ENCODE measurements around the gene HAND1.

The HAND1 gene

DNA sequence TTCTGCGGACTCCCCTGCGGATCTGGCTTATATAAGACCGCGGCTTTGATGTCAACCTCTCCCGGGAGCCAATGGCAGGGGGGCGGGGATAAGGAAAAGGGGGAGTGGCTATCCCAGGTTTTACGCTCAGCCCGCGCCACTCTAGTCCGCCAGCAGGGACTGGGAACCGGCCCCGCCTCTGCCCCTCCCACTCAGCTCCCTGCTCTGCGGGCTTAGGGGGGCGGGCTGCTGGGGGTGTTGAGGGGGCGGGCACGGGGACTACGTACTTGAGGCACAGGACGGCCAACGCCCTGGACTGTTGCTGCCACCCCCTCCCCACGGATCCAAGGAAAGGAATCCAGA, at the start of gene HAND1:
TSS of gene HAND1 (minus strand) at position 4 of the 342 bp plus-strand sequence. CDS start 219 bp downstream, outside the sequence.
- H3K4me3 ChIP-seq (replicated peaks in 1 of 2; ENCODE audit: low read depth in 2 of 2, low read length in 2 of 2), result peak within 1 kb of the TSS in 1 of 2 donors; percentile 36
- DNase-seq (ENCODE audit: low read depth in 2 of 2), result peak in 1 of 2 donors; percentile 37
- TF ChIP-seq, protein P1, sequence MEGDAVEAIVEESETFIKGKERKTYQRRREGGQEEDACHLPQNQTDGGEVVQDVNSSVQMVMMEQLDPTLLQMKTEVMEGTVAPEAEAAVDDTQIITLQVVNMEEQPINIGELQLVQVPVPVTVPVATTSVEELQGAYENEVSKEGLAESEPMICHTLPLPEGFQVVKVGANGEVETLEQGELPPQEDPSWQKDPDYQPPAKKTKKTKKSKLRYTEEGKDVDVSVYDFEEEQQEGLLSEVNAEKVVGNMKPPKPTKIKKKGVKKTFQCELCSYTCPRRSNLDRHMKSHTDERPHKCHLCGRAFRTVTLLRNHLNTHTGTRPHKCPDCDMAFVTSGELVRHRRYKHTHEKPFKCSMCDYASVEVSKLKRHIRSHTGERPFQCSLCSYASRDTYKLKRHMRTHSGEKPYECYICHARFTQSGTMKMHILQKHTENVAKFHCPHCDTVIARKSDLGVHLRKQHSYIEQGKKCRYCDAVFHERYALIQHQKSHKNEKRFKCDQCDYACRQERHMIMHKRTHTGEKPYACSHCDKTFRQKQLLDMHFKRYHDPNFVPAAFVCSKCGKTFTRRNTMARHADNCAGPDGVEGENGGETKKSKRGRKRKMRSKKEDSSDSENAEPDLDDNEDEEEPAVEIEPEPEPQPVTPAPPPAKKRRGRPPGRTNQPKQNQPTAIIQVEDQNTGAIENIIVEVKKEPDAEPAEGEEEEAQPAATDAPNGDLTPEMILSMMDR (IDR thresholded peaks at IDR 0.05; ENCODE audit: low read depth, low read length), result no peak

DNA sequence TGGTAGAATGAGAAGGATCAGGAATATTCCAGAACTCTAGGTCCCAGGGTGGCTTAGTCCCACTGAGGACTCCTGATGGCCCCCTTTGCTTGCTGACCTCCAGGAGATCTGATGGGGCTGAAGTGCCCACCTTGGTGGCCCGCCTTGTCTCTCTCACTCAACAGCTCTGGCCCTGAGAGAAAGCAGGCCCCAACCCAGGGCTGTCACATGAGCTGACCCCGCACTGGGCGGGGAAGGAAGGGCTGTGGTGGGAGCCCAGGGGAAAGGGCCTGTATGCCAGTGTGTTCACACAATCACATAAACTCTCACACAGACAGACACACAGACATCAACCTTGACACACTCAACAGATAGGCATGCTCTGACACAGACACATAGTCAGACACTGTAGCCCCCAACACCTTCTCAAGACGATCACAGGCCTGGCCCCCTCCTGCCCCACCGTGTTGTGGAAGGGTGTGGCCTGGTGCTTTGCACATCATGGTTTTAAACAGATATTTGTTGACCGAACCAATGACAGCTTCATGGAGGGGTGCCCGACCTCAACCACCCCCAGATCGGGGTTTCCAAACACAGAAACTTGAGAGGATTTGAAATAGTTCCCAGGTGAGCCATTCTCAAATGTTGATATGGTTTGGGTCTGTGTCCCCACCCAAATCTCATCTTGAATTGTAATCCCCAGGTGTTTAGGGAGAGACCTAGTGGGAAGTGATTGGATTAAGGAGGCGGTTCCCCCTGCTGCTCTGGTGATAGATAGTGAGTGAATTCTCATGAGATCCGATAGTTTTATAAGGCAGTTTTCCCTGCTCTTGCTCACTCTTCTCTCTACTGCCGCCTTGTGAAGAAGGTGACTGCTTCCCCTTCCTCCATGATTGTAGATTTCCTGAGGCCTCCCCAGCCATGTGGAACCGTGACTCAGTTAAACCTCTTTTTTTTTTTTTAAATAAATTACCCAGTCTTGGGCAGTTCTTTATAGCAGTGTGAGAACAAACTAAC, 48.5 kb upstream of the HAND1 start:
- TF ChIP-seq, protein P1 (IDR thresholded peaks at IDR 0.05; ENCODE audit: low read depth, low read length), result no peak
- no peak overlapping the region for H3K4me3 ChIP-seq (replicated peaks in 1 of 2; ENCODE audit: low read depth in 2 of 2, low read length in 2 of 2)
- DNase-seq (ENCODE audit: low read depth in 2 of 2), result no peak

DNA sequence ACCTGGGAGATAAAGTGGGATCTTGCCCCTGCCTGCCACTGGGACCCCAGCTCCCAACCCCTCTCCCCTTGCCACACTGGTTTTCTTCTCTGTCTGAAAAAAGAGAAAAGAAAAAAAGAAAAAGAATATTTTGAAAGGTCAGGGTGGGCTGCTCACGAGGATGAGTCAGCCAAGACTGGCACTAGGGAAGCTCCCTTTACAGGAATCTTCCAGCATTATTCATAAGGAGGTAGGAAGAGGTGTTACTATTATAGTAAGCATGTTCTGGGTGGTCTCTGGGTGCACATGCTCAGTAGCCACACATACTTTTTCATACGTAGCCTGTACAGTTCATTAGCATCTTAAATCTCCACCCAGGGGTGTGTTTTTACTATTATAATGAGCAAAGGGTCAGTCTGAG, 46.8 kb upstream of the HAND1 start:
- no peak overlapping the region for H3K4me3 ChIP-seq (replicated peaks in 1 of 2; ENCODE audit: low read depth in 2 of 2, low read length in 2 of 2)
- DNase-seq (ENCODE audit: low read depth in 2 of 2), result no peak
- TF ChIP-seq, protein P1 (IDR thresholded peaks at IDR 0.05; ENCODE audit: low read depth, low read length), result no peak

DNA sequence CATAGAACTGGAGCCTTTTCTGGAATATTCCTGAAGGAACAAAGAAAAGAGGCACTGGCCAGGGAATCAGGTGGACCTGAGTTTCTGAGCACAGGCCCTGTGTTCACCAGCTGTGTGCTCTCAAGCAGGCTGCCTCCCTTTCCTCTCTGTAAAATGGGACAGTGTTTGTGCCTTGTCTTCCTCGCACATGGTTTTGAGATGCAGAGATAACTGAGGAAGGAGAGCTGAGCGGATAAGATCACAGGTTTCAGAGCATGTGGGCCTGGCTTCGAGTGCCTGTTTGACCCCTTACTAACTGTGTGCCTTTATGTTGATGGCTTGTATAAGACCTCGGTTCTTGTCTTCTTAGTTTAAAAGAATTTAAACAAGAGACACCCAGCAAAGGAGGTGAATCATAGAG, 46.2 kb upstream of the HAND1 start:
- DNase-seq (ENCODE audit: low read depth in 2 of 2), result no peak

DNA sequence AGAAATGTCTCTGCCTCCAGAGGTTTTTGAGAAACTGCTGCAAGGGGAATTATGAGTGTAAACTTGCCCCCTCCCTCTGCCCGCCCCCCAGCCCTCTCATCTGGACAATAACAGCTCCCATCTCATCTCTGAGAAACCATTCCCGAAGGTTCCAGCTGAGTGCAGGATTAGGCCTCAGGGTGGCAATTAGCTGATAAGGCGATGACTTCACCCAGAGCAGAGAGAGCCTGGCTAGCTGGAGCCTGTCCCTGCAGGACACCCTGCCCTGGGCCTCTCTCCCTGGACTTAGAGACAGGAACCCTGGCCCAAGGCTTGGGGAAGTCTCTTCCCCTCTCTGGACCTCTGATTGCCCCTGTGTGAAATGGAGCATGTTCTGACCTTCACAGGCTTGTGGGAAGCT, 45.7 kb upstream of the HAND1 start:
- TF ChIP-seq, protein P1 (IDR thresholded peaks at IDR 0.05; ENCODE audit: low read depth, low read length), result no peak
- no peak overlapping the region for H3K4me3 ChIP-seq (replicated peaks in 1 of 2; ENCODE audit: low read depth in 2 of 2, low read length in 2 of 2)
- peak in 1 of 2 donors; percentile 32 for DNase-seq (ENCODE audit: low read depth in 2 of 2)

More for the DNA sequence above, 46.2 kb upstream of the HAND1 start:
- no peak overlapping the region for H3K4me3 ChIP-seq (replicated peaks in 1 of 2; ENCODE audit: low read depth in 2 of 2, low read length in 2 of 2)
- TF ChIP-seq, protein P1 (IDR thresholded peaks at IDR 0.05; ENCODE audit: low read depth, low read length), result no peak

DNA sequence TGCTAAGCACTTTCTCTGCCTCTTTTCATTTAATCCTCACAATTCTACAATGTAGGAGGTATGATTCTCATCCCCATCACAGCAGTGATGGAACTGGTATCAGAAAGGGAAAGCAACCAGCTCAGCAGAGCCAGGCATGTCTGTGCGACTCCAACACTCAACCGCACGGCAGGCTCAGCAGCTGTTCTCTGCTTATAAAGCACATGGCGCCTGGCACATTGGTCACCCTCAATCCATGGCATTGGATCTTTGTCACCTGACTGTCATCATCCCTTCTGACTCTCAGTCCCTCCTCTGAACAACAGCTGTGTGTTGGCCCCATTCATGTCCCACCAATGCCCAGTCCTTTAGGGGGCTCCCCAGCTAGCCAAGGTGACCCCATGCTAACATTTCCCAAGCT, 45.1 kb upstream of the HAND1 start:
- TF ChIP-seq, protein P1 (IDR thresholded peaks at IDR 0.05; ENCODE audit: low read depth, low read length), result no peak
- DNase-seq (ENCODE audit: low read depth in 2 of 2), result no peak
- no peak overlapping the region for H3K4me3 ChIP-seq (replicated peaks in 1 of 2; ENCODE audit: low read depth in 2 of 2, low read length in 2 of 2)
